Activated naive CD4-positive, alpha-beta T cell treated with anti-CD3 and anti-CD28 coated beads, Interleukin-2, amount 10 ng/mL, durations not matched to agents 7 days and 5 days (primary cell): ENCODE results near the gene CRB1.

Source experiments
- CTCF ChIA-PET: fragments of 350-600 bp; sonication (Branson Sonifier 250); formaldehyde crosslinking; loops from one replicate; lab custom pipeline; 2021; ENCODE audit warnings: antibody characterized with exemption; lab: Charles Lee
- DNase-seq: peaks from one replicate; pipeline ENCODE4 v3.0.0-alpha.2; 2020
- H3K27ac Mint-ChIP-seq: one replicate; pipeline ENCODE4 v1.8.0; 2021; ENCODE audit warnings: mild to moderate bottlenecking, moderate library complexity, mixed read lengths
- H3K27me3 Mint-ChIP-seq: one replicate; pipeline ENCODE4 v1.8.0; 2021; ENCODE audit warnings: mild to moderate bottlenecking, mixed read lengths
- H3K36me3 Mint-ChIP-seq: one replicate; pipeline ENCODE4 v1.8.0; 2021; ENCODE audit warnings: mixed read lengths
- H3K4me1 Mint-ChIP-seq: one replicate; pipeline ENCODE4 v1.8.0; 2021; ENCODE audit warnings: mixed read lengths
- H3K4me3 Mint-ChIP-seq: one replicate; pipeline ENCODE4 v1.8.0; 2021; ENCODE audit warnings: mild to moderate bottlenecking, moderate library complexity, mixed read lengths
- H3K9me3 Mint-ChIP-seq: one replicate; pipeline ENCODE4 v1.8.0; 2021; ENCODE audit warnings: mixed read lengths

Gene CRB1

GRCh38 chr1:197272791-197273190 lies 4.7 kb downstream of the CRB1 start:
- H3K27ac Mint-ChIP-seq: no peak overlapping the region
- H3K4me3 Mint-ChIP-seq: no peak overlapping the region
- CTCF ChIA-PET: no interaction called here
- no peaks in the 10 kb centered on the region for H3K36me3 Mint-ChIP-seq
- DNase-seq: no peak
- no peaks in the 10 kb centered on the region for H3K4me1 Mint-ChIP-seq
- H3K9me3 Mint-ChIP-seq: no peaks in the 10 kb centered on the region
- H3K27me3 Mint-ChIP-seq: peaks cover 4% of the 10 kb centered on the region

- Mint-ChIP-seq H3K4me1 (no peaks in the 10 kb centered on the region), H3K9me3 (no peaks in the 10 kb centered on the region), H3K36me3 (no peaks in the 10 kb centered on the region), H3K4me3 (no peak overlapping the region), H3K27me3 (no peaks in the 10 kb centered on the region), H3K27ac (no peak overlapping the region)
- CTCF ChIA-PET: no interaction called here
- DNase-seq: no peak
These were observed 9.1 kb downstream of the CRB1 start for GRCh38 chr1:197277166-197277565.

DNA sequence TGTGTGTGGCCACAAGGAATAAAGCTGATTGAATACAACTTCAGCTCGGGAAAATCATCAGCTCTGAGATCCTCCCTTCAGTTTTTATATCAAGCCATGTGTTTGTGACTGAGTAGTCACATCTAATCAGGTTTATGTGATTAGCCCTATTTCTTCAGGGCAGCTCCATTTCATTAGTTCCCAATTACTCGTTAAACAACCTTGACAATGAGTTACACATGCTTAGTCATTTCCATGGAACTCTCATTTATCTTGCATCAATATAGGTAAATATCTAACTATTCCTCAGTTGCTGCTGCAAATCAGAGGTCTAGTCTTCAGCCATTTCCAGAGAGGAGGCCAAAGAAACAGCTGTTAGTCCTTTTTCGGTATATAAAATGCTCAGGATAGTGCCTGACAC lies 16.3 kb downstream of the CRB1 start:
- H3K27ac Mint-ChIP-seq: no peak overlapping the region
- H3K4me1 Mint-ChIP-seq: no peaks in the 10 kb centered on the region
- H3K27me3 Mint-ChIP-seq: peaks cover 9% of the 10 kb centered on the region
- CTCF ChIA-PET: no interaction called here
- no peaks in the 10 kb centered on the region for H3K36me3 Mint-ChIP-seq
- DNase-seq: no peak
- H3K9me3 Mint-ChIP-seq: no peaks in the 10 kb centered on the region
- H3K4me3 Mint-ChIP-seq: no peak overlapping the region

GRCh38 chr1:197284966-197285365 lies 16.9 kb downstream of the CRB1 start:
- no peaks in the 10 kb centered on the region for H3K4me1 Mint-ChIP-seq
- no peak overlapping the region for H3K27ac Mint-ChIP-seq
- no peaks in the 10 kb centered on the region for H3K9me3 Mint-ChIP-seq
- CTCF ChIA-PET: interaction anchor here (0.8 kb wide), 1 partner anchor 868 kb away, joined by 3 read pairs; no protein-coding TSS in a partner anchor
- H3K27me3 Mint-ChIP-seq: peaks cover 9% of the 10 kb centered on the region
- no peak overlapping the region for H3K4me3 Mint-ChIP-seq
- no peak for DNase-seq
- H3K36me3 Mint-ChIP-seq: no peaks in the 10 kb centered on the region

- Mint-ChIP-seq H3K4me3 (no peak overlapping the region), H3K4me1 (no peaks in the 10 kb centered on the region), H3K36me3 (no peaks in the 10 kb centered on the region), H3K9me3 (no peaks in the 10 kb centered on the region), H3K27me3 (peaks cover 9% of the 10 kb centered on the region), H3K27ac (no peak overlapping the region)
- no peak for DNase-seq
- CTCF ChIA-PET: interaction anchor here (0.8 kb wide), 1 partner anchor 868 kb away, joined by 3 read pairs; no protein-coding TSS in a partner anchor
These were observed 17.6 kb downstream of the CRB1 start for GRCh38 chr1:197285526-197286205.

GRCh38 chr1:197286634-197287033 lies 18.6 kb downstream of the CRB1 start:
- H3K27ac Mint-ChIP-seq: no peak overlapping the region
- no peaks in the 10 kb centered on the region for H3K36me3 Mint-ChIP-seq
- CTCF ChIA-PET: no interaction called here
- H3K4me3 Mint-ChIP-seq: no peak overlapping the region
- no peaks in the 10 kb centered on the region for H3K4me1 Mint-ChIP-seq
- no peak for DNase-seq
- H3K9me3 Mint-ChIP-seq: no peaks in the 10 kb centered on the region
- H3K27me3 Mint-ChIP-seq: peaks cover 9% of the 10 kb centered on the region

GRCh38 chr1:197287863-197288262 lies 19.8 kb downstream of the CRB1 start:
- Mint-ChIP-seq H3K36me3 (no peaks in the 10 kb centered on the region), H3K27ac (no peak overlapping the region), H3K9me3 (no peaks in the 10 kb centered on the region), H3K4me3 (no peak overlapping the region), H3K27me3 (peaks cover 9% of the 10 kb centered on the region), H3K4me1 (no peaks in the 10 kb centered on the region)
- DNase-seq: no peak
- CTCF ChIA-PET: no interaction called here

GRCh38 chr1:197302775-197303174 lies 34.7 kb downstream of the CRB1 start:
- Mint-ChIP-seq H3K4me1 (no peaks in the 10 kb centered on the region), H3K27me3 (no peaks in the 10 kb centered on the region), H3K27ac (no peak overlapping the region), H3K36me3 (no peaks in the 10 kb centered on the region), H3K9me3 (no peaks in the 10 kb centered on the region), H3K4me3 (no peak overlapping the region)
- CTCF ChIA-PET: no interaction called here
- DNase-seq: no peak

DNA sequence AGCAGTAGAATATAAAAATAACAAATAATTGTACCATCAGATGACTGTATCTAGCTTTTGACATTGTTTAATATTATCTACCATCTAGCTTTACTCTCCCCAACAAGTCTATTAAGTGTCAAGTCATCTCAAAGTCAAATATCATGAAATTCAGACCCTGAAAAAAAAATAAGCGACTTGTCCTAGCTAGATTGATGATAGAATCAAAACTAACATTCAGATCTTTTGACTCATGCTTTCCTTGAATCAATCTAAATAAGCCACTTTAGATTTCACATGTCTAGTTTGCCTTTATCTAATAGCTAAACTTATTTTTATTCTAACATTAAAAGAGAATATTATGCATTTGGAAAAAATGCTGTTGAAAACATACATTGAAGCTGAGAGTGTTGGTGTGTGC lies 35.4 kb downstream of the CRB1 start:
- Mint-ChIP-seq H3K4me1 (no peaks in the 10 kb centered on the region), H3K4me3 (no peak overlapping the region), H3K36me3 (no peaks in the 10 kb centered on the region), H3K27me3 (no peaks in the 10 kb centered on the region), H3K27ac (no peak overlapping the region), H3K9me3 (no peaks in the 10 kb centered on the region)
- no peak for DNase-seq
- CTCF ChIA-PET: no interaction called here

DNA sequence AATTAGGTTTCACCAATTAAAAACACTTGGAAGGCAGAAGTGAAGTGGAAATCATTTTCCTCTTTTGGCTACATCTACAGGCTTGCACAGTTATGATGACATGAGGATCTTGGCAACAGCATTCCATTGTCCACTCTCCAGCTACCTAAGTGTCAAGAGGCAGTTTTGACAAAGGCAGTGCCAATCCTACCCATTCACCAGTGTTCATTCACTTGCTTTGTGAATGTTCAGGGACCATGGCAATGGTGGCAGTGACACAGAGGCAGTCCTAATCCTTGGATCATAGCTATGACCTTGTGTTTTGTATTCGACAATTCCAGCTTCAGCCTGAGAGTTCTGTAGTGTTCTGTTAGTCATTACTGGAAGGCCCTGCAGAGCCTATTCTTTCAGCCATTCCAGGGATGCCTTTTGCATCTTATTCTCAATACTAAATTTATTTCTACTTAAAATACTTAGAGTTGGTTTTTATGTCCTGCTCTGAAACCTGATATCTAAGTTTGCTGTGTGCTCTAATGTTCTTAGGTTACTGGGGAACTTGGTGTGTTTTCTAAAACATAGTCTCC lies 36.7 kb downstream of the CRB1 start:
- Mint-ChIP-seq H3K4me3 (no peak overlapping the region), H3K9me3 (no peaks in the 10 kb centered on the region), H3K27ac (no peak overlapping the region), H3K4me1 (no peaks in the 10 kb centered on the region), H3K27me3 (no peaks in the 10 kb centered on the region), H3K36me3 (no peaks in the 10 kb centered on the region)
- DNase-seq: no peak
- CTCF ChIA-PET: no interaction called here

DNA sequence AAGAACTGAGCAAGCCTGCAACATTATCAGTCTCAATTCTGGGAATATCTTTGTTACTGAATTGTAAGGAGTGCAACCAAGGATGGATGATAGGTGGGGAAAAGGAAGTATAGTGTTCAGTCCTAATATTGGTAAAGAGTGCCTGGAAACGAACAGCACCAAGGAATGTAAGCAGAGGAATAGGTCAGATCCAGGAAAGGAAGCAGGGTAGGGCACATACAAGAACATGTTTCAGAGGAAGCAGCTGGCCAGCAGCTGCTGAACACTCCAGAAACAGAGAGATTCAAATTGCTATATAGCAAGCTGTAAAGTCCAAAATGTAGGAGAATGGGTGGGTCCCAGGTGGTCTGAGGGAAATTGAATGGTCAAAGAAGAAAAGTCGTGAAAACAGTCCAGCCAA lies 37.9 kb downstream of the CRB1 start:
- Mint-ChIP-seq H3K4me3 (no peak overlapping the region), H3K27me3 (no peaks in the 10 kb centered on the region), H3K4me1 (no peaks in the 10 kb centered on the region), H3K9me3 (no peaks in the 10 kb centered on the region), H3K27ac (no peak overlapping the region), H3K36me3 (no peaks in the 10 kb centered on the region)
- CTCF ChIA-PET: no interaction called here
- DNase-seq: no peak

DNA sequence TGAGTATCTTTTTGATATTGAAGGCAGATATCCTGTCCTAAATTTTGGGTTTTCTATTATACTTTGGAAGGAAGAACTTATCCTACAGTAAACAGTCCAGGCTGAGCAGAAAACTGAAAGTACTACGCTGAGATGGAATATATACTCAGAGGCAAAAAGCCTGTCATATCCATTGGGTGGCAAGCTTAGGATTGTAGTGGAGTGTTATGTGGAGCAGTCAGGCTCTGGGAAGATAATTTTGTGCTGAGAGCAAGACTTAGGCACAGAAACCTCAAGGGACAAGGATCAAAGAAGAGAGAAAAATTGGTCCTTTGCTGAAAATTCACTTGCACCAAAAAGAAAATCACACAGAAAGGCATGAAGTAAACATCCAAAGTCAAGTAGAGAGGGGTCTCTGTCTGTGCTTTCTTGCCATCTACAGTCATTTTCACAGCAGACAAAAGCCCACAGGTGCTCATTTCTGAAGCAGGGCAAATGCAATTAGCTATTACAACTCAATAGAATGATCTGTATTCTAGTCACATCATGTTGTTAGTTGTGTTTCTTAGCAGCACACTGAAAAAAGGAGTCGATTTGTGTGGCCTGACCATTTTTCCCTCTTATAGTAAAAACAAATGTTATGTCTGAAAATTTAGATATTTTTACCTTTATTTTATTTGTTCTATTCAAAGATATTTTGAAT lies 38.5 kb downstream of the CRB1 start:
- Mint-ChIP-seq H3K36me3 (no peaks in the 10 kb centered on the region), H3K4me1 (no peaks in the 10 kb centered on the region), H3K4me3 (no peak overlapping the region), H3K27me3 (no peaks in the 10 kb centered on the region), H3K9me3 (no peaks in the 10 kb centered on the region), H3K27ac (no peak overlapping the region)
- no peak for DNase-seq
- CTCF ChIA-PET: no interaction called here

DNA sequence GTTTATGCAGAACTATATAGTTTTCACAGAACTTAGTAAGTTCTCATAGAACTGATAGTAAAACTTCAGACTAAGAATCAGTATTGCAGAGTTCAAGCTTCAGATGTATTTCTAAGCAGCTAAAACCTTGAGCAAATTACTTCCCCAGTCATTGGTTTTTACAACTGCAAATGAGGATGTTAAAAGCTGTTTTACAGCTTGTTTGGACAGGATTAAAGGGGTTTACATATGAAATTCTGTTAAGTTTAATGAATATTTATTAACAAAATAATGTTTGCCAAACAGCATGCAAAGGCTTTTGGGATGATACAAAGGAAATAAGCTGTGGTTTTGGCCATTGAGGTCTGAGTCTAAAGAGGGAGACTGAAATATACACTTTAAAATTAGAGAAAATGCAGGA lies 39.1 kb downstream of the CRB1 start:
- Mint-ChIP-seq H3K27me3 (no peaks in the 10 kb centered on the region), H3K36me3 (no peaks in the 10 kb centered on the region), H3K4me1 (no peaks in the 10 kb centered on the region), H3K4me3 (no peak overlapping the region), H3K9me3 (no peaks in the 10 kb centered on the region), H3K27ac (no peak overlapping the region)
- CTCF ChIA-PET: no interaction called here
- DNase-seq: no peak

- no peaks in the 10 kb centered on the region for H3K9me3 Mint-ChIP-seq
- CTCF ChIA-PET: no interaction called here
- DNase-seq: no peak
- H3K27me3 Mint-ChIP-seq: no peaks in the 10 kb centered on the region
- no peak overlapping the region for H3K4me3 Mint-ChIP-seq
- H3K36me3 Mint-ChIP-seq: no peaks in the 10 kb centered on the region
- no peaks in the 10 kb centered on the region for H3K4me1 Mint-ChIP-seq
- no peak overlapping the region for H3K27ac Mint-ChIP-seq
These were observed 39.5 kb downstream of the CRB1 start for GRCh38 chr1:197307551-197307950.

- H3K9me3 Mint-ChIP-seq: no peaks in the 10 kb centered on the region
- no peak overlapping the region for H3K4me3 Mint-ChIP-seq
- CTCF ChIA-PET: no interaction called here
- H3K4me1 Mint-ChIP-seq: no peaks in the 10 kb centered on the region
- DNase-seq: no peak
- H3K27ac Mint-ChIP-seq: no peak overlapping the region
- no peaks in the 10 kb centered on the region for H3K36me3 Mint-ChIP-seq
- no peaks in the 10 kb centered on the region for H3K27me3 Mint-ChIP-seq
These were observed 43.0 kb downstream of the CRB1 start for GRCh38 chr1:197311081-197311480.
